OCI-LY1 (cell line): ENCODE results near the gene RFESD.

ENCODE experiments used
- H2AFZ ChIP-seq: fragments of 200-600 bp; sonication (generic), shearing (Covaris generic); 2 replicates; pipeline ENCODE4 v1.6.0; 2014; ENCODE audit warnings: antibody characterized with exemption, mild to moderate bottlenecking, low read length
- H3F3A ChIP-seq: fragments of 200-600 bp; sonication (generic), shearing (Covaris generic); 2 replicates; pipeline ENCODE4 v1.6.0; 2014; ENCODE audit warnings: mild to moderate bottlenecking, antibody characterized with exemption, low read length, moderate library complexity; ENCODE audit not compliant: insufficient read depth
- H3K27ac ChIP-seq: fragments of 200-600 bp; sonication (generic); 2 replicates; pipeline ENCODE4 v1.5.1; 2014; ENCODE audit warnings: low read length, mixed run types, mild to moderate bottlenecking, low read depth; ENCODE audit not compliant: poor library complexity, severe bottlenecking
- H3K27me3 ChIP-seq: fragments of 200-600 bp; sonication (generic); 2 replicates; pipeline ENCODE4 v1.6.0; 2014; ENCODE audit warnings: antibody characterized with exemption, mild to moderate bottlenecking, low read length, moderate library complexity; ENCODE audit not compliant: insufficient read depth
- H3K36me3 ChIP-seq: fragments of 200-600 bp; sonication (generic); 2 replicates; pipeline ENCODE4 v1.6.1; 2014; ENCODE audit warnings: mild to moderate bottlenecking, antibody characterized with exemption, low read length, moderate library complexity, mixed read lengths; ENCODE audit not compliant: insufficient read depth
- H3K4me1 ChIP-seq: fragments of 200-600 bp; sonication (generic); 2 replicates; pipeline ENCODE4 v1.5.1; 2014; ENCODE audit warnings: mild to moderate bottlenecking, low read length, moderate library complexity; ENCODE audit not compliant: insufficient read depth, severe bottlenecking
- H3K4me2 ChIP-seq: fragments of 200-600 bp; sonication (generic), shearing (Covaris generic); 2 replicates; pipeline ENCODE4 v1.6.1; 2014; ENCODE audit warnings: low read length
- H3K4me3 ChIP-seq: fragments of 200-600 bp; sonication (generic); 2 replicates; pipeline ENCODE4 v1.5.1; 2014; ENCODE audit warnings: low read length, low read depth, mild to moderate bottlenecking, mixed read lengths; ENCODE audit not compliant: poor library complexity, severe bottlenecking
- H3K79me2 ChIP-seq: fragments of 200-600 bp; shearing (Covaris generic); 2 replicates; pipeline ENCODE4 v1.6.1; 2016; ENCODE audit warnings: mixed run types, low read length, mixed read lengths; ENCODE audit not compliant: insufficient read depth
- H3K9ac ChIP-seq: fragments of 200-600 bp; sonication (generic), shearing (Covaris generic); 2 replicates; pipeline ENCODE4 v1.6.1; 2014; ENCODE audit warnings: mild to moderate bottlenecking, low read length, mixed read lengths
- H3K9me2 ChIP-seq: fragments of 200-600 bp; sonication (generic), shearing (Covaris generic); 2 replicates; pipeline ENCODE4 v1.6.1; 2014; ENCODE audit warnings: low read depth, mild to moderate bottlenecking, low read length, mixed read lengths
- H3K9me3 ChIP-seq: fragments of 200-600 bp; shearing (Covaris generic); 2 replicates; pipeline ENCODE4 v1.6.1; 2014; ENCODE audit warnings: low read length, mixed read lengths
- H4K20me1 ChIP-seq: fragments of 200-600 bp; sonication (generic), shearing (Covaris generic); 2 replicates; pipeline ENCODE4 v1.6.0; 2016; ENCODE audit warnings: mild to moderate bottlenecking, low read length; ENCODE audit not compliant: insufficient read depth
- CTCF ChIP-seq: fragments of 200-600 bp; sonication (generic), shearing (Covaris generic); IDR thresholded peaks from 2 replicates; pipeline ENCODE4 v1.5.1; 2017; ENCODE audit warnings: mild to moderate bottlenecking, antibody characterized with exemption, low read length, moderate library complexity, mixed read lengths
- EZH2 ChIP-seq: fragments of 200-600 bp; sonication (generic), shearing (Covaris generic); IDR thresholded peaks from 2 replicates; pipeline ENCODE4 v1.8.0; 2017; ENCODE audit warnings: borderline replicate concordance, mixed run types, mild to moderate bottlenecking, antibody characterized with exemption, low read length, moderate library complexity, mixed read lengths

The RFESD gene

GRCh38 chr5:95623706-95624105 is 22.9 kb upstream of the RFESD start:
- Histone ChIP-seq H3K9me3 (no peaks in the 10 kb centered on the region), H3K27ac (no peak overlapping the region), H3K79me2 (no peaks in the 10 kb centered on the region), H3K4me2 (no peak overlapping the region), H3K36me3 (no peaks in the 10 kb centered on the region), H3K9ac (no peak overlapping the region), H2AFZ (no peak overlapping the region), H3K9me2 (no peaks in the 10 kb centered on the region), H3K4me1 (peaks cover 20% of the 10 kb centered on the region), H3F3A (peaks cover 4% of the 10 kb centered on the region; the same call in 1 of the 2 replicates), H3K4me3 (no peak overlapping the region), H3K27me3 (0 out of 2 replicates have a peak, but pooled peaks cover 2% of the 10 kb centered on the region), H4K20me1 (no peaks in the 10 kb centered on the region)
- TF ChIP-seq EZH2 (no peak), CTCF (no peak)

- H3K4me2 ChIP-seq: no peak overlapping the region
- no peak overlapping the region for H3K9ac ChIP-seq
- H4K20me1 ChIP-seq: no peaks in the 10 kb centered on the region
- H3K27ac ChIP-seq: no peak overlapping the region
- H2AFZ ChIP-seq: no peak overlapping the region
- 0 out of 2 replicates have a peak, but pooled peaks cover 2% of the 10 kb centered on the region for H3K27me3 ChIP-seq
- no peaks in the 10 kb centered on the region for H3K36me3 ChIP-seq
- TF ChIP-seq CTCF (no peak), EZH2 (no peak)
- peaks cover 4% of the 10 kb centered on the region; the same call in 1 of the 2 replicates for H3F3A ChIP-seq
- no peaks in the 10 kb centered on the region for H3K9me3 ChIP-seq
- H3K4me1 ChIP-seq: peaks cover 20% of the 10 kb centered on the region
- no peak overlapping the region for H3K4me3 ChIP-seq
- no peaks in the 10 kb centered on the region for H3K9me2 ChIP-seq
- no peaks in the 10 kb centered on the region for H3K79me2 ChIP-seq
These were observed 22.2 kb upstream of the RFESD start for GRCh38 chr5:95624368-95624767.

DNA sequence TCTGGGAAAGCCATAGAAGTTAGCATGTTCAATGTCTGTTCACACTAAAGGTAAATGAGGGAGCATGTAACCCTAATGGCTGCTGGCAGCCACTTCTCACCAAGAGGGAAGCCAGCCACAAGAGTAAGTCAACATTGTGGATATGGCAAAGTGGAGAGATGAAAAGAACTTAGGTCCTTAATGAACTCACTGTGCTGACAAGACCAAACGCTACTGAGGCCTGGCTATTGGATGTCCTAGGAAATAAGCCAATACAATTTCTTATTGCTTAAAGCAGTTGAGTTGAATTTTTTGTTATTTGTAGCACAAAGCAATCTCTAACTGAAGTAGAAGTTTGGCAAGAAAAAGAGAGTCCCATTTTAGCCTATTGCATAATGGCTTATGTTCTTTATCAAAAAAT is 19.9 kb upstream of the RFESD start:
- Histone ChIP-seq H3K27ac (no peak overlapping the region), H3K4me3 (no peak overlapping the region), H3K9me2 (no peaks in the 10 kb centered on the region), H3K27me3 (no peaks in the 10 kb centered on the region), H4K20me1 (no peaks in the 10 kb centered on the region), H3F3A (peaks cover 4% of the 10 kb centered on the region; the same call in 1 of the 2 replicates), H3K4me2 (no peak overlapping the region), H3K9ac (no peak overlapping the region), H3K9me3 (no peaks in the 10 kb centered on the region), H2AFZ (no peak overlapping the region), H3K4me1 (peaks cover 4% of the 10 kb centered on the region), H3K36me3 (no peaks in the 10 kb centered on the region; the same call in 1 of the 2 replicates), H3K79me2 (no peaks in the 10 kb centered on the region)
- TF ChIP-seq EZH2 (no peak), CTCF (no peak)
